OCI-LY3 (cell line): ENCODE results near the gene CRAMP1.

Experiments
- H2AFZ ChIP-seq: fragments of 200-600, 300-600 bp; shearing (Covaris generic); 2 replicates; pipeline ENCODE4 v1.6.0; 2014; ENCODE audit warnings: antibody characterized with exemption, low read depth, low read length
- H3K27ac ChIP-seq: fragments of 200-600, 300-600 bp; sonication (generic); 2 replicates; pipeline ENCODE4 v1.5.1; 2014; ENCODE audit warnings: mild to moderate bottlenecking, low read length, moderate library complexity, mixed read lengths
- H3K27me3 ChIP-seq: fragments of 200-600, 300-600 bp; sonication (generic); 2 replicates; pipeline ENCODE4 v1.6.1; 2014; ENCODE audit warnings: low read depth, low read length, mixed read lengths
- H3K36me3 ChIP-seq: fragments of 200-600, 300-600 bp; sonication (generic); replicated peaks from 2 replicates; pipeline ENCODE3; 2014; ENCODE audit warnings: low read depth, low read length, mixed read lengths
- H3K4me1 ChIP-seq: fragments of 300-600, 200-600 bp; sonication (generic); 2 replicates; pipeline ENCODE4 v1.6.1; 2014; ENCODE audit warnings: low read length, mixed read lengths
- H3K4me2 ChIP-seq: fragments of 200-600, 300-600 bp; sonication (generic); 2 replicates; pipeline ENCODE4 v1.6.1; 2014; ENCODE audit warnings: low read length, mixed read lengths
- H3K4me3 ChIP-seq: fragments of 300-600, 200-600 bp; sonication (generic); 2 replicates; pipeline ENCODE4 v1.5.1; 2014; ENCODE audit warnings: antibody characterized with exemption, mild to moderate bottlenecking, low read length, moderate library complexity
- H3K79me2 ChIP-seq: fragments of 300-600, 200-600 bp; shearing (Covaris generic); 2 replicates; pipeline ENCODE4 v1.6.1; 2014; ENCODE audit warnings: mild to moderate bottlenecking, low read length, mixed read lengths
- H3K9ac ChIP-seq: fragments of 300-600, 200-600 bp; shearing (Covaris generic); 2 replicates; pipeline ENCODE4 v1.6.0; 2014; ENCODE audit warnings: mild to moderate bottlenecking, low read length, moderate library complexity
- H3K9me3 ChIP-seq: fragments of 200-600, 300-600 bp; shearing (Covaris generic); 2 replicates; pipeline ENCODE4 v1.6.1; 2014; ENCODE audit warnings: low read length, mixed read lengths; ENCODE audit not compliant: insufficient read depth
- H4K20me1 ChIP-seq: fragments of 200-600, 300-600 bp; sonication (generic); 2 replicates; pipeline ENCODE4 v1.6.1; 2016; ENCODE audit warnings: low read length, mixed read lengths; ENCODE audit not compliant: insufficient read depth
- CTCF ChIP-seq: fragments of 200-600, 300-600 bp; sonication (generic); IDR thresholded peaks from 2 replicates; pipeline ENCODE4 v1.5.1; 2014; ENCODE audit warnings: antibody characterized with exemption, low read length, low read depth
- EZH2phosphoT487 ChIP-seq: fragments of 200-600 bp; shearing (Covaris generic); IDR thresholded peaks from 2 replicates; pipeline ENCODE4 v1.6.1; 2018; ENCODE audit warnings: antibody characterized with exemption, mixed run types, low read depth

CRAMP1 gene

GRCh38 chr16:1705688-1706385, 93.7 kb downstream of the CRAMP1 start, which contains the start of gene MAPK8IP3:
Gene MAPK8IP3 (plus strand): TSS chr16:1706195. CDS start chr16:1706340, 145 bp downstream.
- Histone ChIP-seq H3K9me3 (no peaks in the 10 kb centered on the region), H3K79me2 (peaks cover 43% of the 10 kb centered on the region), H4K20me1 (peaks cover 25% of the 10 kb centered on the region), H3K27me3 (no peaks in the 10 kb centered on the region), H3K4me2 (peak within 1 kb of the TSS; percentile 88), H3K9ac (peak within 1 kb of the TSS; percentile 77), H2AFZ (peak within 1 kb of the TSS; percentile 43), H3K27ac (peak within 1 kb of the TSS; percentile 48), H3K4me3 (peak within 1 kb of the TSS; percentile 86), H3K4me1 (peaks cover 8% of the 10 kb centered on the region; the same call in 1 of the 2 replicates), H3K36me3 (peaks cover 18% of the 10 kb centered on the region)
- TF ChIP-seq EZH2phosphoT487 = no peak
- peak; percentile 75 for TF ChIP-seq CTCF

- Histone ChIP-seq H4K20me1 (peaks cover 25% of the 10 kb centered on the region), H3K4me2 (peak overlapping the region; percentile 88), H3K27me3 (no peaks in the 10 kb centered on the region), H3K79me2 (peaks cover 49% of the 10 kb centered on the region), H2AFZ (0 out of 2 replicates have a peak overlapping the region, but pooled peaks have one; percentile 22), H3K9me3 (no peaks in the 10 kb centered on the region), H3K4me3 (peak overlapping the region; percentile 86), H3K27ac (0 out of 2 replicates have a peak overlapping the region, but pooled peaks have one; percentile 6), H3K9ac (peak overlapping the region; percentile 77), H3K36me3 (peaks cover 12% of the 10 kb centered on the region), H3K4me1 (peaks cover 8% of the 10 kb centered on the region; the same call in 1 of the 2 replicates)
- TF ChIP-seq EZH2phosphoT487 = no peak
- no peak for TF ChIP-seq CTCF
Measured at GRCh38 chr16:1706386-1707192, 94.4 kb downstream of the CRAMP1 start.

- H4K20me1 ChIP-seq = peaks cover 25% of the 10 kb centered on the region
- no peaks in the 10 kb centered on the region for H3K9me3 ChIP-seq
- H3K27me3 ChIP-seq = no peaks in the 10 kb centered on the region
- no peak overlapping the region for H2AFZ ChIP-seq
- H3K36me3 ChIP-seq = peaks cover 7% of the 10 kb centered on the region
- H3K79me2 ChIP-seq = peaks cover 50% of the 10 kb centered on the region
- H3K4me1 ChIP-seq = peaks cover 8% of the 10 kb centered on the region; the same call in 1 of the 2 replicates
- H3K4me3 ChIP-seq = peak overlapping the region; percentile 86
- H3K9ac ChIP-seq = peak overlapping the region; percentile 77
- H3K27ac ChIP-seq = no peak overlapping the region
- TF ChIP-seq CTCF (no peak), EZH2phosphoT487 (no peak)
- peak overlapping the region; percentile 88 for H3K4me2 ChIP-seq
Measured at GRCh38 chr16:1707193-1707790, 95.1 kb downstream of the CRAMP1 start.
